HG03354 (cell line): Measurements from ENCODE around the gene IQGAP3.
A peak's percentile ranks its signal among the peaks of the same experiment; 100 is the strongest.

Experiments
- ATAC-seq: cut with Tn5 transposase; IDR thresholded peaks from one replicate; pipeline ENCODE4 v1.9.1; 2021; ENCODE audit warnings: mild to moderate bottlenecking; ENCODE audit not compliant: unreplicated experiment, poor library complexity, severe bottlenecking

The IQGAP3 gene

GRCh38 chr1:156499842-156500542 lies 72.4 kb downstream of the IQGAP3 start:
- ATAC-seq, result no peak

- ATAC-seq, result no peak
These were observed 73.0 kb downstream of the IQGAP3 start for GRCh38 chr1:156499194-156499841.

GRCh38 chr1:156498432-156499193 lies 73.8 kb downstream of the IQGAP3 start:
- ATAC-seq, result no peak

GRCh38 chr1:156497743-156498431 lies 74.5 kb downstream of the IQGAP3 start:
- ATAC-seq, result no peak

GRCh38 chr1:156497078-156497742 lies 75.2 kb downstream of the IQGAP3 start:
- no peak for ATAC-seq

GRCh38 chr1:156496211-156496761 lies 76.1 kb downstream of the IQGAP3 start:
- no peak for ATAC-seq

GRCh38 chr1:156495401-156496140 lies 76.8 kb downstream of the IQGAP3 start:
- ATAC-seq, result no peak

- ATAC-seq, result no peak
These were observed 78.0 kb downstream of the IQGAP3 start for GRCh38 chr1:156494309-156494895.

- no peak for ATAC-seq
These were observed 78.6 kb downstream of the IQGAP3 start for GRCh38 chr1:156493742-156494141.

GRCh38 chr1:156493154-156493631 lies 79.2 kb downstream of the IQGAP3 start:
- ATAC-seq, result no peak

GRCh38 chr1:156492591-156493080 lies 79.7 kb downstream of the IQGAP3 start:
- ATAC-seq, result no peak

GRCh38 chr1:156492013-156492590 lies 80.3 kb downstream of the IQGAP3 start:
- no peak for ATAC-seq

GRCh38 chr1:156491151-156491949 lies 81.0 kb downstream of the IQGAP3 start:
- ATAC-seq, result no peak

- ATAC-seq, result no peak
These were observed 81.8 kb downstream of the IQGAP3 start for GRCh38 chr1:156490401-156491032.

GRCh38 chr1:156489935-156490293 lies 82.5 kb downstream of the IQGAP3 start:
- ATAC-seq, result no peak

- ATAC-seq, result peak; percentile 15
These were observed 83.0 kb downstream of the IQGAP3 start for GRCh38 chr1:156489166-156489934.
